H54 (cell line): ENCODE results near the gene IL11.
A peak's percentile ranks its signal among the peaks of the same experiment; 100 is the strongest.

Experiments used
- DNase-seq: peaks from one replicate; pipeline ENCODE4 v3.0.0; 2011; ENCODE audit warnings: low spot score, mixed read lengths; ENCODE audit not compliant: insufficient read length
- FAIRE-seq: peaks from 3 replicates; lab custom pipeline; 2011; peaks lifted over from hg19 to GRCh38; lab: Jason Lieb, UNC
- POLR2A ChIP-seq: IDR thresholded peaks from 2 replicates; pipeline ENCODE4 v1.6.1; 2011; ENCODE audit warnings: low read depth, mild to moderate bottlenecking, low read length

The IL11 gene

GRCh38 chr19:55372316-55373081 lies 2.2 kb upstream of the IL11 start:
- no peak for TF ChIP-seq POLR2A
- DNase-seq (peak; percentile 93), FAIRE-seq (no peak)

- no peak for TF ChIP-seq POLR2A
- DNase-seq (peak; percentile 99), FAIRE-seq (no peak)
Measured at GRCh38 chr19:55369653-55370304, 484 bp downstream of the IL11 start.

GRCh38 chr19:55368701-55369563 lies 1.3 kb downstream of the IL11 start:
- peak; percentile 89 for DNase-seq
- FAIRE-seq: no peak
- TF ChIP-seq POLR2A: peak; percentile 21; the same call in 1 of the 2 replicates

GRCh38 chr19:55368106-55368505 lies 2.2 kb downstream of the IL11 start:
- TF ChIP-seq POLR2A: no peak
- DNase-seq (no peak), FAIRE-seq (no peak)

GRCh38 chr19:55366790-55367189 lies 3.5 kb downstream of the IL11 start:
- FAIRE-seq (no peak), DNase-seq (no peak)
- TF ChIP-seq POLR2A: no peak

- no peak for DNase-seq
- FAIRE-seq: no peak
- TF ChIP-seq POLR2A: no peak
Measured at GRCh38 chr19:55365964-55366363, 4.3 kb downstream of the IL11 start.

- TF ChIP-seq POLR2A: no peak
- no peak for DNase-seq
- FAIRE-seq: no peak
Measured at GRCh38 chr19:55365245-55365644, 5.0 kb downstream of the IL11 start.

DNA sequence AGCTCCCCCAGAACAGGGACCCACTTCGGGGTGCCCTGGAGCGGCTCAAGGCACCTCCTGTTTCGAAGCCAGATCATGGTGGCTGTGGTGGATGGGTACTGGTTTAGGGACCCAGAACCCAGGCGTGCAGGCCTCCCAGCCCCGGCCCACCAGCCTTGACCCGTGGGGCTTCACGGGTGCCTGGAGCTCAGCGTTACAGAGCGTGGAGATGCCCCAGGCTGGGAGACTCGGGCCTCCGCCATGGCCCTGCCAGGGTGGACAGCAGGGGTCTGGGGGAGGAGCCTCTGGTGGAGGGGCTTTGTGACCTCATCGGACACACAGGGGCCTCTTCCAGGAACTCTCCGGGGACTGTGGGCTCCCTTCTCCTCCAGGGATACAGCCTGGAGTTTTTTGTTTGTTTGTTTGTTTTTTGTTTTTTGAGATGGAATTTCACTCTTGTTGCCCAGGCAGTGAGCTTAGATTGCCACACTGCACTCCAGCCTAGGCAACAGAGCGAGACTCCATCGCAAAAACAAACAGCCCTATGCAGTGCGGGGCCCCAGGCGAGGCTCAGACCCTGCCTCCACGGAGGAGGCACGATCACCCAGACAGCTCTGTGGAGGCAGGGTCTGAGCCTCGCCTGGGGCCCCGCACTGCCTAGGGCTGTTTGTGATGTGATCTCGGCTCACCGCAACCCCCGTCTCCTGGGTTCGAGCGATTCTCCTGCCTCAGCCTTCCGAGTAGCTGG lies 7.1 kb downstream of the IL11 start, which contains the start of gene GARIN5B:
Gene GARIN5B (minus strand): TSS at position 271 of the 727 bp plus-strand sequence. CDS start 194 bp downstream, at position 77.
- TF ChIP-seq POLR2A: no peak
- DNase-seq (no peak), FAIRE-seq (no peak)

- no peak for TF ChIP-seq POLR2A
- no peak for DNase-seq
- no peak for FAIRE-seq
Measured at GRCh38 chr19:55362174-55362989, 7.9 kb downstream of the IL11 start.

GRCh38 chr19:55360902-55361301 lies 9.4 kb downstream of the IL11 start:
- DNase-seq (no peak), FAIRE-seq (no peak)
- no peak for TF ChIP-seq POLR2A

DNA sequence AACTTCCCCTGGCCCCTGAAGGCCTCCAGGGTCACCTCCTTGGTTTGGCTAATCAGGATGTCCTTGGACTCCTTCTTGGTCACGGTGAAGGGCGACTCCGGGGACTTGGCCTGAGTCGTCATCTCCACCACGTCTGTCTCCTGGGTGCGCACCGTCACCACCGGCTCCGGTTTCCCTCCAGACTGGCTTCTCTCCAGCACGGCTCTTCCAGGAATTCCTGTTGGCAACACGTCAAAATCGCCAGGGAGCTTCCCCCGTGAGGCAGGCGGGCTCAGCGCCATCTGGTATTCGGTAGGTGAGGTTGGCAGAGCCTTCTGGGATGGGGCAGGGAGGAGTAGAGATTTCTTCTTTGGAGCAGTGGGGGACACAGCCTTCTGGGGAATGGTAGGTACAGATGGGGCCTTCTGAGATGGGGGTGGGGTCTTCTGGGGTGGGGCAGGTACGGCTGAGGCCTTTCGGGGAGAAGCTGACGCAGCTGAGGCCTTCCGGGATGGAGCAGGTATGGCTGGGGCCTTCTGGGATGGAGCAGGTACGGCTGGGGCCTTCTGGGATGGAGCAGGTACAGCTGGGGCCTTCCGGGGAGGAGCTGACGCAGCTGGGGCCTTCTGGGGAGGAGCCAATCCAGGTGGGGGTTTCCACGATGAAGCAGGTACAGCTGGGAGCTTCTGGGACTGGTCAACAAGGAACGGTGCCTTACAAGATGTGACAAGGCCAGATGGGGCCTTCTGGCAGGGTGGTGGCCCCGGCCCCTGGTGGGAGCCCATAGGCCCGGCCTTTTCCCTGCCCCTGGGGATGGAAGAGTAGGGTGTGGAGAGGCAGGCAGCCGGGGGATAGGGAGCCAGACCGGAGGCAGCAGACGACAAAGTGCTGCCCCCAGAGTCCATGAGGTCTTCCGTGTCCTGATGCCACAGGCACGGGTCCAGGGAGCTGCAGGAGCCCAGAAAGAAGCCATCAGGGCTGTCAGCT lies 11.0 kb downstream of the IL11 start:
- DNase-seq: no peak
- no peak for FAIRE-seq
- no peak for TF ChIP-seq POLR2A
